Measurements from ENCODE around the gene TMPRSS9.

Gene TMPRSS9

DNA sequence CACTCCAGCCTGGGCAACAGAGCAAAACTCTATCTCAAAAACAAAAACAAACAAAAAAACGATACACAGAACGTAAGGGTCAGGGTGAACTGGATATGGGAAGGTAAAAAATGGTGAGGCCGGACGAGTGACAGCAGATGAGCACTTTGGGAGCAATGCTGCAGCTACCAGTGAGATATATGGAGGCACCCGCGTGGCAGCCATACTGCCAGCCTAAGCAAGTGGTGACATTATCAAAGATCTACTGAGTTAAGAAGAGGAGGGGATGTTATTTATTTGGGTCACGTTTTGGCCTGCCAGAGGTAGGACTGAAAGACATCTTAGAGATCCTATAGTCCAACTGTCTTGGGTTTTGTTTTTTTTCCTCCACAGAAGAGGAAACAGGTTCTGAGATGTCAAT, 53.1 kb downstream of the TMPRSS9 start (continued):
- TF ChIP-seq, protein P1, sequence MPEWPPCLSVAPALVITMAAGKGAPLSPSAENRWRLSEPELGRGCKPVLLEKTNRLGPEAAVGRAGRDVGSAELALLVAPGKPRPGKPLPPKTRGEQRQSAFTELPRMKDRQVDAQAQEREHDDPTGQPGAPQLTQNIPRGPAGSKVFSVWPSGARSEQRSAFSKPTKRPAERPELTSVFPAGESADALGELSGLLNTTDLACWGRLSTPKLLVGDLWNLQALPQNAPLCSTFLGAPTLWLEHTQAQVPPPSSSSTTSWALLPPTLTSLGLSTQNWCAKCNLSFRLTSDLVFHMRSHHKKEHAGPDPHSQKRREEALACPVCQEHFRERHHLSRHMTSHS (tag by site-specific recombination; IDR thresholded peaks at IDR 0.05), result no peak
- TF ChIP-seq, protein P2, sequence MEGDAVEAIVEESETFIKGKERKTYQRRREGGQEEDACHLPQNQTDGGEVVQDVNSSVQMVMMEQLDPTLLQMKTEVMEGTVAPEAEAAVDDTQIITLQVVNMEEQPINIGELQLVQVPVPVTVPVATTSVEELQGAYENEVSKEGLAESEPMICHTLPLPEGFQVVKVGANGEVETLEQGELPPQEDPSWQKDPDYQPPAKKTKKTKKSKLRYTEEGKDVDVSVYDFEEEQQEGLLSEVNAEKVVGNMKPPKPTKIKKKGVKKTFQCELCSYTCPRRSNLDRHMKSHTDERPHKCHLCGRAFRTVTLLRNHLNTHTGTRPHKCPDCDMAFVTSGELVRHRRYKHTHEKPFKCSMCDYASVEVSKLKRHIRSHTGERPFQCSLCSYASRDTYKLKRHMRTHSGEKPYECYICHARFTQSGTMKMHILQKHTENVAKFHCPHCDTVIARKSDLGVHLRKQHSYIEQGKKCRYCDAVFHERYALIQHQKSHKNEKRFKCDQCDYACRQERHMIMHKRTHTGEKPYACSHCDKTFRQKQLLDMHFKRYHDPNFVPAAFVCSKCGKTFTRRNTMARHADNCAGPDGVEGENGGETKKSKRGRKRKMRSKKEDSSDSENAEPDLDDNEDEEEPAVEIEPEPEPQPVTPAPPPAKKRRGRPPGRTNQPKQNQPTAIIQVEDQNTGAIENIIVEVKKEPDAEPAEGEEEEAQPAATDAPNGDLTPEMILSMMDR (tag by site-specific recombination; IDR thresholded peaks at IDR 0.05), result no peak
- TF ChIP-seq ZNF140 (tag by site-specific recombination; IDR thresholded peaks at IDR 0.05), result no peak

DNA sequence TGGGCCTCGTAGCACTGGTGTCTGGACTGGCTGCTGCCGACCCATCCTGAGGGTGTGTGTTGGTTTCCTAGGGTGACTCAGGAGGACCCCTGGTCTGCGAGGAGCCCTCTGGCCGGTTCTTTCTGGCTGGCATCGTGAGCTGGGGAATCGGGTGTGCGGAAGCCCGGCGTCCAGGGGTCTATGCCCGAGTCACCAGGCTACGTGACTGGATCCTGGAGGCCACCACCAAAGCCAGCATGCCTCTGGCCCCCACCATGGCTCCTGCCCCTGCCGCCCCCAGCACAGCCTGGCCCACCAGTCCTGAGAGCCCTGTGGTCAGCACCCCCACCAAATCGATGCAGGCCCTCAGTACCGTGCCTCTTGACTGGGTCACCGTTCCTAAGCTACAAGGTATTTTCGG, 53.6 kb downstream of the TMPRSS9 start:
- CTCF ChIA-PET, result no interaction called here
- no peak overlapping the region for H3K4me3 ChIP-seq (ENCODE audit: low read depth, low read length)
- no peak overlapping the region for H3K27ac ChIP-seq (ENCODE audit: extremely low read depth, low read depth, low read length)
- no peaks in the 10 kb centered on the region for H3K4me1 ChIP-seq (ENCODE audit: control insufficient read depth, insufficient read depth, low read length)
- peaks cover 0 to 11% of the 10 kb centered on the region in 2 experiments; a peak in 2 of 3 replicates for H3K36me3 ChIP-seq (ENCODE audit: control insufficient read depth in 2 of 2, insufficient read depth in 1 of 2, low read length in 2 of 2)
- no peaks in the 10 kb centered on the region for H3K9me3 ChIP-seq (ENCODE audit: control insufficient read depth, insufficient read depth, low read depth, low read length)
- no peak for TF ChIP-seq KLF1 (tag by site-specific recombination; IDR thresholded peaks at IDR 0.05)
- POLR2A ChIA-PET, result interaction anchor here (1.6 to 1.7 kb wide), 2 partner anchors 9 to 29 kb away, joined by 3 to 7 read pairs; no protein-coding TSS in a partner anchor

- no peak overlapping the region for H3K4me3 ChIP-seq (ENCODE audit: low read depth, low read length)
- peaks cover 0 to 11% of the 10 kb centered on the region in 2 experiments; a peak in 1 of 3 replicates for H3K36me3 ChIP-seq (ENCODE audit: control insufficient read depth in 2 of 2, insufficient read depth in 1 of 2, low read length in 2 of 2)
- H3K27ac ChIP-seq (ENCODE audit: extremely low read depth, low read depth, low read length), result no peak overlapping the region
- no peaks in the 10 kb centered on the region for H3K9me3 ChIP-seq (ENCODE audit: control insufficient read depth, insufficient read depth, low read depth, low read length)
- ChIA-PET CTCF (interaction anchor here (0.7 kb wide), 1 partner anchor 10 kb away, joined by 3 read pairs; no protein-coding TSS in a partner anchor), POLR2A (interaction anchor here (1.1 kb wide), 1 partner anchor 60 kb away, joined by 3 read pairs; the partner anchor contains the start of gene GADD45B)
- H3K4me1 ChIP-seq (ENCODE audit: control insufficient read depth, insufficient read depth, low read length), result no peaks in the 10 kb centered on the region
- TF ChIP-seq ZFHX2 (tag by site-specific recombination; conservative IDR thresholded peaks at IDR 0.05), result 0 out of 2 replicates have a peak, but pooled peaks have one; percentile 18
- no peak for TF ChIP-seq ZNF324 (tag by site-specific recombination; IDR thresholded peaks at IDR 0.05)
- peak; percentile 56 for TF ChIP-seq ZIC2 (tag by site-specific recombination; IDR thresholded peaks at IDR 0.05)
- TF ChIP-seq ZNF677 (tag by site-specific recombination; IDR thresholded peaks at IDR 0.05), result no peak
- TF ChIP-seq SP2 (tag by site-specific recombination; IDR thresholded peaks at IDR 0.05), result 0 out of 2 replicates have a peak, but pooled peaks have one; percentile 23
Measured at GRCh38 chr19:2415281-2415972, 55.4 kb downstream of the TMPRSS9 start.

- Histone ChIP-seq H3K36me3 (ENCODE audit: control insufficient read depth in 2 of 2, insufficient read depth in 1 of 2, low read length in 2 of 2) (peaks cover 0 to 11% of the 10 kb centered on the region in 2 experiments; a peak in 1 of 3 replicates), H3K4me1 (ENCODE audit: control insufficient read depth, insufficient read depth, low read length) (no peaks in the 10 kb centered on the region), H3K27ac (ENCODE audit: extremely low read depth, low read depth, low read length) (no peak overlapping the region), H3K4me3 (ENCODE audit: low read depth, low read length) (no peak overlapping the region), H3K9me3 (ENCODE audit: control insufficient read depth, insufficient read depth, low read depth, low read length) (no peaks in the 10 kb centered on the region)
- TF ChIP-seq ZBTB8A (tag by site-specific recombination; IDR thresholded peaks at IDR 0.05) (no peak), ZIC2 (tag by site-specific recombination; IDR thresholded peaks at IDR 0.05) (peak; percentile 4)
- POLR2A ChIA-PET, result interaction anchor here (1.1 kb wide), 1 partner anchor 60 kb away, joined by 3 read pairs; the partner anchor contains the start of gene GADD45B
- CTCF ChIA-PET, result interaction anchor here (0.7 kb wide), 1 partner anchor 9 kb away, joined by 3 read pairs; no protein-coding TSS in a partner anchor
Measured at GRCh38 chr19:2415973-2416319, 55.9 kb downstream of the TMPRSS9 start.

DNA sequence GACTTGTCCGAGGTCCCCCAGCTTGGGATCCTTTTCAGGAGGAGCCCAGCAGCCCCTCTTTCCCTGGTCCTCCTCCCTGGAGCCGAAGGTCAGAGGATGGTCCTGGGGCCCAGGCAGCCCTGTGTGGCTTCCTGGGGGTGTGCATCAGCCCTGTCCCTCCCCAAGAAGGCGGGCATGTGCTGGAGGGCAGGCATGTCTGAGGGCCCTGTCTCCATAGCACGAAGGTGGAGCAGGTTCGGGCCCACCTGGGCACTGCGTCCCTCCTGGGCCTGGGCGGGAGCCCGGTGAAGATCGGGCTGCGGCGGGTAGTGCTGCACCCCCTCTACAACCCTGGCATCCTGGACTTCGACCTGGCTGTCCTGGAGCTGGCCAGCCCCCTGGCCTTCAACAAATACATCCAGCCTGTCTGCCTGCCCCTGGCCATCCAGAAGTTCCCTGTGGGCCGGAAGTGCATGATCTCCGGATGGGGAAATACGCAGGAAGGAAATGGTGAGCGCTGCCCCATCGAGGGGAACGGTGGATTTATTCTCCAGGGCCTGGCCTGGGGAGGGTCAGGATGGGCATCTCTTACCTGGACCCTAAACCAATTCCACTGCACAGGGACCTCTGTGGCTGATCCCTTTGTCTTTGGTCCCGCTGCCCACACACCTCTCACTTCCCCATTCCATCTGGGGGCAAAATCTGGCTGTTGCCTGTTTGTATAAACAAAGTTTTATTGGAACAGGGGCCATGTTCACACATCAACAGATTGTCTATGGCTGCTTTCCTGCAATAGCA, 56.4 kb downstream of the TMPRSS9 start:
- ChIA-PET POLR2A (interaction anchor here (1.1 to 1.5 kb wide), 2 partner anchors 11 to 59 kb away, joined by 3 read pairs; partner anchors contain the start of genes GADD45B and TIMM13), CTCF (no interaction called here)
- no peaks in the 10 kb centered on the region for H3K9me3 ChIP-seq (ENCODE audit: control insufficient read depth, insufficient read depth, low read depth, low read length)
- H3K27ac ChIP-seq (ENCODE audit: extremely low read depth, low read depth, low read length), result no peak overlapping the region
- no peaks in the 10 kb centered on the region for H3K4me1 ChIP-seq (ENCODE audit: control insufficient read depth, insufficient read depth, low read length)
- no peak overlapping the region for H3K4me3 ChIP-seq (ENCODE audit: low read depth, low read length)
- TF ChIP-seq ZNF544 (tag by site-specific recombination; IDR thresholded peaks at IDR 0.05), result no peak
- TF ChIP-seq BCL6B (tag by site-specific recombination; IDR thresholded peaks at IDR 0.05), result no peak
- peak; percentile 40; the same call in 1 of the 2 replicates for TF ChIP-seq SP2 (tag by site-specific recombination; IDR thresholded peaks at IDR 0.05)
- H3K36me3 ChIP-seq (ENCODE audit: control insufficient read depth in 2 of 2, insufficient read depth in 1 of 2, low read length in 2 of 2), result peaks cover 0 to 11% of the 10 kb centered on the region in 2 experiments; a peak in 1 of 3 replicates

Measured in HEK293 (cell line).